ENCODE measurements around the gene SCFD2. TPM values are rescaled to one million over a fixed set of nuclear protein-coding genes. Genes with fewer than 3 reads are reported as not detected.

Gene SCFD2
- total RNA-seq, 1 experiment from 2014 or later: 8.4 TPM

DNA sequence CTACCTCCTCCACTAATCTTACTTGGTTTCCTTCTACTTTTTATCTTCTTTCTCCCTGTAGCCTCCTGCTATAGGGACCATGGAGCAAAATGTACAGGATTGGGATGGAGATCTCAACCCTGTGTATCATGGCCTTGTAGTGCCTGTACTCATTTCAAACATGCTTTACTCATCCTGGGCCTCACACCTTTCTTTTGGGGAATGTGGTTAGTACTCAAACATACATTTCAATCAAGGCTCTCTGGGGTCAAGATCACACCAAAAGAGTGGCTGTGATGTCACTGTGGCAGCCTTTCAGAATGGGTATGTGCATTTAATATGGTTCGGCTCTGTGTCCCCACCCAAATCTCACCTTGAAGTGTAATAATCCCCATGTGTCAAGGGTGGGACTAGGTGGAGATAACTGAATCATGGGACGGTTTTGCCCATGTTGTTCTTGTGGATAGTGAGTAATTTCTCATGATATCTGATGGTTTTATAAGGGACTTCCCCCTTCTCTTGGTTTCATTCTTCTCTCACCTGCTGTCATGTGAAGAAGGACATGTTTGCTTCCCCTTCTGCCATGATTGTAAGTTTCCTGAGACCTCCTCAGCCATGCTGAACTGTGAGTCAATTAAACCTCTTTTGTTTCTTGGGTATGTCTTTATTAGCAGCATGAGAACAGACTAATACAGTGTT, 298.6 kb downstream of the SCFD2 start:
- H3K27me3 ChIP-seq (replicated peaks; ENCODE audit: insufficient read depth, low read depth, low read length, poor library complexity): no peaks in the 10 kb centered on the region
- CTCF ChIA-PET: no interaction called here
- no peaks in the 10 kb centered on the region for H3K36me3 ChIP-seq (ENCODE audit: insufficient read depth, low read length, poor library complexity, severe bottlenecking)
- no peak overlapping the region for H3K4me3 ChIP-seq (ENCODE audit: low read depth, low read length, poor library complexity, severe bottlenecking)
- H3K4me1 ChIP-seq (ENCODE audit: insufficient read depth, low read length, poor library complexity, severe bottlenecking): no peaks in the 10 kb centered on the region
- BruUV-seq (replicated peaks): no TSS peak
- intact Hi-C loops (cut with micrococcal nuclease; ENCODE audit: unreplicated experiment): no loop called here
- TF ChIP-seq, protein P1, sequence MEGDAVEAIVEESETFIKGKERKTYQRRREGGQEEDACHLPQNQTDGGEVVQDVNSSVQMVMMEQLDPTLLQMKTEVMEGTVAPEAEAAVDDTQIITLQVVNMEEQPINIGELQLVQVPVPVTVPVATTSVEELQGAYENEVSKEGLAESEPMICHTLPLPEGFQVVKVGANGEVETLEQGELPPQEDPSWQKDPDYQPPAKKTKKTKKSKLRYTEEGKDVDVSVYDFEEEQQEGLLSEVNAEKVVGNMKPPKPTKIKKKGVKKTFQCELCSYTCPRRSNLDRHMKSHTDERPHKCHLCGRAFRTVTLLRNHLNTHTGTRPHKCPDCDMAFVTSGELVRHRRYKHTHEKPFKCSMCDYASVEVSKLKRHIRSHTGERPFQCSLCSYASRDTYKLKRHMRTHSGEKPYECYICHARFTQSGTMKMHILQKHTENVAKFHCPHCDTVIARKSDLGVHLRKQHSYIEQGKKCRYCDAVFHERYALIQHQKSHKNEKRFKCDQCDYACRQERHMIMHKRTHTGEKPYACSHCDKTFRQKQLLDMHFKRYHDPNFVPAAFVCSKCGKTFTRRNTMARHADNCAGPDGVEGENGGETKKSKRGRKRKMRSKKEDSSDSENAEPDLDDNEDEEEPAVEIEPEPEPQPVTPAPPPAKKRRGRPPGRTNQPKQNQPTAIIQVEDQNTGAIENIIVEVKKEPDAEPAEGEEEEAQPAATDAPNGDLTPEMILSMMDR (conservative IDR thresholded peaks at IDR 0.05; ENCODE audit: low read depth, low read length): no peak
- TF ChIP-seq EZH2 (IDR thresholded peaks at IDR 0.05; ENCODE audit: borderline replicate concordance, low read depth, low read length, poor library complexity, severe bottlenecking): no peak
- no peak for DNase-seq (ENCODE audit: low spot score)
- POLR2A ChIA-PET (ENCODE audit: low non-redundant PET): no interaction called here
- H3K9me3 ChIP-seq (ENCODE audit: low read depth, low read length, poor library complexity, severe bottlenecking): no peaks in the 10 kb centered on the region
- no peak overlapping the region for H3K27ac ChIP-seq (ENCODE audit: low read depth, low read length, poor library complexity, severe bottlenecking)

DNA sequence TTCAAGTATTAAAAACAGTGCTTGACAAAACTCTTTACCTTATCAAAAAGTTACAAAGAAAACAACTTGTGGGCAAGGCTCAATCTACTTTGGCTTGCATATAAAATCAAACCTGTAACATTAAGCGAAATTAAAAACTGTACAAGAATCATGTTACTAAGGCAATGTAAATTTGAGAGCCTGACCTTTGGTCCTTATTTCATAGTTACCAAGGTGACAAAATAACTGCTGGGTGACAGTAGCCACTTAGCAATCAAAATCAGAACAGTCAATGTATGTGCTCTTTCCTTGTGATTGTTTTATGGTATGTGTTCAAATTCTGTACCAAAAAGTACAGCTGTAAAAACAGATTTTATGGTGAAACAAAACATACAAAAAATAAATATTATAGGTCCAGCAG, 299.7 kb downstream of the SCFD2 start:
- no peak for DNase-seq (ENCODE audit: low spot score)
- Histone ChIP-seq H3K27ac (ENCODE audit: low read depth, low read length, poor library complexity, severe bottlenecking) (no peak overlapping the region), H3K4me1 (ENCODE audit: insufficient read depth, low read length, poor library complexity, severe bottlenecking) (no peaks in the 10 kb centered on the region), H3K27me3 (replicated peaks; ENCODE audit: insufficient read depth, low read depth, low read length, poor library complexity) (no peaks in the 10 kb centered on the region), H3K9me3 (ENCODE audit: low read depth, low read length, poor library complexity, severe bottlenecking) (no peaks in the 10 kb centered on the region), H3K36me3 (ENCODE audit: insufficient read depth, low read length, poor library complexity, severe bottlenecking) (no peaks in the 10 kb centered on the region), H3K4me3 (ENCODE audit: low read depth, low read length, poor library complexity, severe bottlenecking) (no peak overlapping the region)
- no peak for TF ChIP-seq EZH2 (IDR thresholded peaks at IDR 0.05; ENCODE audit: borderline replicate concordance, low read depth, low read length, poor library complexity, severe bottlenecking)
- TF ChIP-seq, protein P1 (conservative IDR thresholded peaks at IDR 0.05; ENCODE audit: low read depth, low read length): no peak
- no TSS peak for BruUV-seq (replicated peaks)
- POLR2A ChIA-PET (ENCODE audit: low non-redundant PET): no interaction called here
- CTCF ChIA-PET: no interaction called here
- intact Hi-C loops (cut with micrococcal nuclease; ENCODE audit: unreplicated experiment): no loop called here

DNA sequence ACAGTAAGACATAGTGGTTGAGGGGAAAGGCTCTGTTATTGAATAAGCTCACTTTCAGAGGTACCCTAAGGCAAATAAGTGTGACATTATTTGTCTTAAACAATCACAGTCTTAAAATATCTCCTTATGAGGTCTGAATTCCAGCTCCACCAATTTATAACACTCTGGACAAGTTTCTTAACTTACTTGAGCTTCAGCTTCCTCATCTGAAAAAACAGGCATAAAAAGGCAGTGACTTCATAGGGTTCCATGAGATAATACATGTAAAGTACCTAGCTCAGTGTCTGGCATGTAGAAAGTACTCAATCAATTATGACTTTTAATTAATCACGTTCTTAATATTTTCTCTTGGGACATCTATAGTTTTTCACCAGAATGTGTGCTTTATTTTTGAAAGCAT, 301.3 kb downstream of the SCFD2 start:
- Histone ChIP-seq H3K27ac (ENCODE audit: low read depth, low read length, poor library complexity, severe bottlenecking) (no peak overlapping the region), H3K4me3 (ENCODE audit: low read depth, low read length, poor library complexity, severe bottlenecking) (no peak overlapping the region), H3K27me3 (replicated peaks; ENCODE audit: insufficient read depth, low read depth, low read length, poor library complexity) (no peaks in the 10 kb centered on the region), H3K36me3 (ENCODE audit: insufficient read depth, low read length, poor library complexity, severe bottlenecking) (no peaks in the 10 kb centered on the region), H3K9me3 (ENCODE audit: low read depth, low read length, poor library complexity, severe bottlenecking) (no peaks in the 10 kb centered on the region), H3K4me1 (ENCODE audit: insufficient read depth, low read length, poor library complexity, severe bottlenecking) (no peaks in the 10 kb centered on the region)
- intact Hi-C loops (cut with micrococcal nuclease; ENCODE audit: unreplicated experiment): no loop called here
- ChIA-PET POLR2A (ENCODE audit: low non-redundant PET) (no interaction called here), CTCF (no interaction called here)
- no peak for DNase-seq (ENCODE audit: low spot score)
- no TSS peak for BruUV-seq (replicated peaks)
- no peak for TF ChIP-seq EZH2 (IDR thresholded peaks at IDR 0.05; ENCODE audit: borderline replicate concordance, low read depth, low read length, poor library complexity, severe bottlenecking)
- TF ChIP-seq, protein P1 (conservative IDR thresholded peaks at IDR 0.05; ENCODE audit: low read depth, low read length): no peak

All from A673 (cell line).